Upper lobe of left lung (tissue), 6 donors: ENCODE measurements around the gene CDK6. TPM values are rescaled to one million over a fixed set of nuclear protein-coding genes. Genes with fewer than 3 reads are reported as not detected.
A peak's percentile ranks its signal among the peaks of the same experiment; 100 is the strongest.

Experiments used
- ATAC-seq, 2 donors: fragments of 200-7000 bp; cut with Tn5 transposase; one replicate each; pipeline ENCODE4 v1.9.1; 2022; ENCODE audit warnings: mild to moderate bottlenecking in 2 of 2, moderate library complexity in 2 of 2; ENCODE audit not compliant: low FRiP score in 2 of 2
- DNase-seq, 2 donors: peaks; one replicate each; pipeline ENCODE4 v3.0.0-alpha.2; 2019 to 2020
- H3K27ac ChIP-seq, 4 donors: fragments of 200-600 bp; sonication (generic); one replicate each; pipeline ENCODE4 v1.5.1; 2016 to 2019
- H3K27me3 ChIP-seq, 4 donors: fragments of 200-600 bp; sonication (generic); one replicate each; pipeline ENCODE4 v1.5.1; 2017 to 2019
- H3K36me3 ChIP-seq, 4 donors: fragments of 200-600 bp; sonication (generic); one replicate each; pipeline ENCODE4 v1.5.1; 2016 to 2019
- H3K4me1 ChIP-seq, 4 donors: fragments of 200-600 bp; sonication (generic); one replicate each; pipeline ENCODE4 v1.5.1; 2018 to 2019
- H3K4me3 ChIP-seq, 4 donors: fragments of 200-600 bp; sonication (generic); one replicate each; pipeline ENCODE4 v1.5.1; 2017 to 2019; ENCODE audit warnings: mild to moderate bottlenecking in 2 of 4, moderate library complexity in 1 of 4
- H3K9me3 ChIP-seq, 4 donors: fragments of 200-600 bp; sonication (generic); one replicate each; pipeline ENCODE4 v1.5.1; 2018 to 2019
- EP300 ChIP-seq, 4 donors: sonication (generic); formaldehyde crosslinking; IDR thresholded peaks; one replicate each; pipeline ENCODE4 v1.5.1; 2017; ENCODE audit warnings: antibody characterized with exemption in 4 of 4, control low read depth in 2 of 4
- POLR2A ChIP-seq, 4 donors: fragments of 450-650 bp; IDR thresholded peaks; one replicate each; pipeline ENCODE4 v1.5.1; 2016 to 2017; ENCODE audit warnings: antibody characterized with exemption in 4 of 4, mild to moderate bottlenecking in 2 of 4
- POLR2AphosphoS5 ChIP-seq, 2 donors: sonication (generic); formaldehyde crosslinking; IDR thresholded peaks; one replicate each; pipeline ENCODE4 v1.5.1; 2017; ENCODE audit warnings: antibody characterized with exemption in 2 of 2
- WGBS, 2 donors: methylation state at CpG; one replicate each; pipeline ENCODE4 v1.1.5; 2017 to 2018; 5-methylcytosine and 5-hydroxymethylcytosine counted together
- total RNA-seq, 6 donors: library from RNA; depleted of rRNA in 4 of 6; stranded (reverse); fragments of >200 nt in 4 of 6; gene quantifications; one replicate each; pipeline versions ENCODE4 v1.1.0 to v1.2.1, GENCODE V29; 2016 to 2021
- TF ChIP-seq, protein P1 (sequence below), 6 experiments: fragments of 450-650 bp in 4 of 6; fragments of 200-600 bp in 2 of 6; sonication (generic) in 2 of 6; IDR thresholded peaks; one replicate each; pipeline ENCODE4 v1.5.1; 2016 to 2019; ENCODE audit warnings: antibody characterized with exemption in 6 of 6
- donor health status: DM: no; HTN: no; CAD: no; lungs with moderate emphysema.
- donor health status: DM: no; HTN: yes; CAD: no; lungs with severe emphysema.

CDK6 gene
- total RNA-seq, 6 donors from 2014 or later, result 15.7 to 26.9 (median 19.9) TPM

DNA sequence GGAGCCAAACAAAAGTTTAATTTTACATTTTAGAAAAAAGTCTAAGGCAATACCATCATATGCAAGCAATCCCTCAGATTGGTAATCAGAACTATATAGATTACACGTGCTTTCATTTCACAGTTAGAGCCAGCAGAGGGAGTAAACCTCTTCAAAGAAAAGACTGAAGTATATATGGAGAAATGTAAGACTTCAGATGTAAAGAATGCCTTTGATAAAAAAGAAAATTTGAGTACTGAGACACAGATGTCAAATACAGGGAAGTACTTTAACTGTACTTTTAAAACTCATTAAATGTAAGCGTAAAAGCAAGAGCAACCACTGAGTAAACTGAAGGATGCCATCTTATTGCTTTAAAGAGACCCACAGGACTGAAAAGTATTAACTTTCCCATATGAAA is 144.8 kb downstream of the CDK6 start:
- TF ChIP-seq, protein P1, sequence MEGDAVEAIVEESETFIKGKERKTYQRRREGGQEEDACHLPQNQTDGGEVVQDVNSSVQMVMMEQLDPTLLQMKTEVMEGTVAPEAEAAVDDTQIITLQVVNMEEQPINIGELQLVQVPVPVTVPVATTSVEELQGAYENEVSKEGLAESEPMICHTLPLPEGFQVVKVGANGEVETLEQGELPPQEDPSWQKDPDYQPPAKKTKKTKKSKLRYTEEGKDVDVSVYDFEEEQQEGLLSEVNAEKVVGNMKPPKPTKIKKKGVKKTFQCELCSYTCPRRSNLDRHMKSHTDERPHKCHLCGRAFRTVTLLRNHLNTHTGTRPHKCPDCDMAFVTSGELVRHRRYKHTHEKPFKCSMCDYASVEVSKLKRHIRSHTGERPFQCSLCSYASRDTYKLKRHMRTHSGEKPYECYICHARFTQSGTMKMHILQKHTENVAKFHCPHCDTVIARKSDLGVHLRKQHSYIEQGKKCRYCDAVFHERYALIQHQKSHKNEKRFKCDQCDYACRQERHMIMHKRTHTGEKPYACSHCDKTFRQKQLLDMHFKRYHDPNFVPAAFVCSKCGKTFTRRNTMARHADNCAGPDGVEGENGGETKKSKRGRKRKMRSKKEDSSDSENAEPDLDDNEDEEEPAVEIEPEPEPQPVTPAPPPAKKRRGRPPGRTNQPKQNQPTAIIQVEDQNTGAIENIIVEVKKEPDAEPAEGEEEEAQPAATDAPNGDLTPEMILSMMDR (IDR thresholded peaks at IDR 0.05), result peak; percentile 25 to 65 (median 48)
- no peak for TF ChIP-seq POLR2AphosphoS5 (IDR thresholded peaks at IDR 0.05)
- TF ChIP-seq EP300 (IDR thresholded peaks at IDR 0.05), result no peak
- ATAC-seq (peak in 1 of 2 donors; percentile 54), DNase-seq (no peak)

DNA sequence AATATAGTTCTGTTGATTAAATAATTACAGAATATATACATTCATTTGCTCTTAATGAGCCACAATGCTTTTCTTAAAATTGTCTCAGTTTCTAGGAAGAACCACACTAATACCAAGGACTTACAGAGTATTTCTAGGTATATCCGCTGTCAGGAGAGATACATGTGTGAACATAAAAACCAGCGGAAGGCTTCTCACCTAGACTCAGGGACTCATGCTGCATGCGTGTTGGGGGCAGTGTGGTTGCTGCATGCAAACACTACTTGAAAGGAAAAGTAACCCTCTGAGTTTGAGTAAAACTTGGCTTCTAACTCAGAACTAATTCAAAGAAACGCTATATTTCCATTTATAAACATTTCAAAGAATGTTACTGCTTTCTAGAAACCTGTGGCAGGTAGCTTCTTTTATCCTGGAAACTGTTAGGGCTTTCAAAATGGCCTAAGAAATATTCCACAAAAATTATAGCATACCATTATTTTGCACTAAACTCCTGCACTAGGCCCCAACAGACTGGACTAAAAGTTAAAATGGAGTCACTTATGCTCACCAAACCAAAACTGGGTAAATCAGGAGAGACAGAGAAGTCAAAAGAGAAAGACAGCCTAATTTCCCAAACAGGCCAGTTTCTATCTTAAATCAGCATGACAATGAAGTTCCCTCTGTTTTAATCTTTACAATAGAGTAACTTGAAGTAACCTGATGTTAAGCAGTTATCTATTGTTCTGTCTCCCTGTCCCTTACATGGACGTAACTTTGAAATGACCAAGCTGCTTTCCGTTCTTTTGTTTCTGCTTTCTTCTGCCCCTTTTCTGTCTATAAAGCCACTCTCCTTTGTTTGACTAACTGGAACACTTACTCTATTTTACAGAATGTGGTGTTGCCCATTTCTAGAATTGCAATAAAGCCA is 151.0 kb downstream of the CDK6 start:
- DNase-seq (no peak), ATAC-seq (no peak)
- Histone ChIP-seq H3K4me1 (peaks cover 5 to 24% (median 11%) of the 10 kb centered on the region in 4 donors), H3K36me3 (no peaks in the 10 kb centered on the region), H3K27me3 (no peaks in the 10 kb centered on the region), H3K9me3 (no peaks in the 10 kb centered on the region), H3K4me3 (no peak overlapping the region), H3K27ac (no peak overlapping the region)
- 84 to 87% methylated on average over 6 of the region's 6 CpGs for WGBS, 2 donors
- no peak for TF ChIP-seq POLR2AphosphoS5 (IDR thresholded peaks at IDR 0.05)
- TF ChIP-seq POLR2A (IDR thresholded peaks at IDR 0.05), result no peak

More for the DNA sequence above, 144.8 kb downstream of the CDK6 start:
- Histone ChIP-seq H3K4me1 (peaks cover 0 to 13% (median 4%) of the 10 kb centered on the region in 4 donors), H3K9me3 (no peaks in the 10 kb centered on the region), H3K27ac (no peak overlapping the region), H3K4me3 (no peak overlapping the region), H3K27me3 (no peaks in the 10 kb centered on the region), H3K36me3 (no peaks in the 10 kb centered on the region)
- 22 to 25% methylated on average over 2 of the region's 2 CpGs for WGBS, 2 donors

- no peak for TF ChIP-seq EP300 (IDR thresholded peaks at IDR 0.05)
- no peak for TF ChIP-seq POLR2AphosphoS5 (IDR thresholded peaks at IDR 0.05)
- TF ChIP-seq, protein P1 (IDR thresholded peaks at IDR 0.05), result no peak
- no peak for TF ChIP-seq POLR2A (IDR thresholded peaks at IDR 0.05)
- Histone ChIP-seq H3K4me1 (peaks cover 5 to 24% (median 11%) of the 10 kb centered on the region in 4 donors), H3K27me3 (no peaks in the 10 kb centered on the region), H3K9me3 (no peaks in the 10 kb centered on the region), H3K4me3 (no peak overlapping the region), H3K36me3 (no peaks in the 10 kb centered on the region), H3K27ac (no peak overlapping the region)
- ATAC-seq (no peak), DNase-seq (no peak)
- 96 to 100% methylated on average over 1 of the region's 1 CpG for WGBS, 2 donors
Observed at GRCh38 chr7:92684274-92684673, 152.1 kb downstream of the CDK6 start.

DNA sequence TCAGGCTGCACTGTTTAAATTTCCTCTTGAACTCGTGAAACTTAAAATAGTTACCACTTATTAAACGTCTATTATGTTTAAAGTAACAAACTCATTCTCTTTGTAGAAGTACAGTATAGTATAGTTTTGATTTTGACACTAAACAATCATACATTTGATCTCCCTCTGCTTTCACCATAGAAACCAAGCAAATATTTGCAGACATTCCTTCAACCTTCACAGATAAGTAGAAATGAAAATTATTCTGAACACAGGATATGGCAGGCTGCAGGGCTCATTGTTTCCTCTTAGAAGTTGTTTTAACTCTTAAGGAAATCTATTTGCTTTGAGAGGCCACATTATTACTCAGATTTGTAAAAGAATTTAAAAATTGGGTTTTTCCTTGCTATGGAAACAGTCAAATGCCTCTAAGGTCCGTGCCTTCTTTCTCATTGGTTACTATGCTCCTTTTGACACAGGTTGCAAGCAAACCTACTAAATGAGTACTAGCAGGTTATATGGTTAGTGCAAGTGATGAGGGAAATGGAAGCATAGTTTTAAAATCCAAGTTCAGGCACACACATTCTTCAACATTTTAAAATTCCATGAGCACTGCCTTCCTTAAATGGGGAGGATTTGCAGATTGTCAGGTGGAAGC is 153.4 kb downstream of the CDK6 start:
- H3K4me1 ChIP-seq, result peaks cover 7 to 24% (median 11%) of the 10 kb centered on the region in 4 donors
- H3K27ac ChIP-seq, result peak overlapping the region in 2 of 4 donors; percentile 13 to 42
- no peaks in the 10 kb centered on the region for H3K36me3 ChIP-seq
- 25 to 32% methylated on average over 3 of the region's 3 CpGs for WGBS, 2 donors
- no peaks in the 10 kb centered on the region for H3K9me3 ChIP-seq
- H3K4me3 ChIP-seq, result no peak overlapping the region
- no peaks in the 10 kb centered on the region for H3K27me3 ChIP-seq
- DNase-seq (no peak), ATAC-seq (no peak)
- no peak for TF ChIP-seq EP300 (IDR thresholded peaks at IDR 0.05)
- TF ChIP-seq, protein P1 (IDR thresholded peaks at IDR 0.05), result no peak
- no peak for TF ChIP-seq POLR2AphosphoS5 (IDR thresholded peaks at IDR 0.05)
- TF ChIP-seq POLR2A (IDR thresholded peaks at IDR 0.05), result no peak

DNA sequence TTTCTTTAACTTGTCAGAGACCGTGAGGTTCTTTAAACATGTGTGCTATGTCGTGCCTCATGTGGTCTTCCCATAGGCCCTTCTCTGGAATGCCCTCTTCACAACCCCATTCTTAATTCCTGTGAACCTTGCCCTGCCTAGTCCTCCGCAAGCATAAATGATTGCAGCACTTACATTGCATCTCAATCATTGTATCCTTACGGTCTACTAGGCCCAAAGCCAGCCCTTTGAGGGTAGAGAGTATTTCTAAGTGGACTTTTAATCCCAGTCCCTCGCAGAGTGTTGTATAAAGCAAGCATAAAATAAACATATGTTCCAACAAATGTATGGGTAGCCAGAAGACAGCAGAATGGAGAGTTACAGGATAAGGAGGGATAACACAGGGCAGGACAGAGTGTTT is 154.0 kb downstream of the CDK6 start:
- 54 to 56% methylated on average over 5 of the region's 5 CpGs for whole genome bisulfite sequencing, 2 donors
- H3K4me3 ChIP-seq, result no peak overlapping the region
- H3K9me3 ChIP-seq, result no peaks in the 10 kb centered on the region
- no peak for ATAC-seq
- peak overlapping the region in 2 of 4 donors; percentile 13 to 42 for H3K27ac ChIP-seq
- no peak for DNase-seq
- H3K36me3 ChIP-seq, result no peaks in the 10 kb centered on the region
- H3K27me3 ChIP-seq, result no peaks in the 10 kb centered on the region
- peaks cover 7 to 24% (median 11%) of the 10 kb centered on the region in 4 donors for H3K4me1 ChIP-seq
- TF ChIP-seq, protein P1 (IDR thresholded peaks at IDR 0.05), result no peak
- TF ChIP-seq POLR2AphosphoS5 (IDR thresholded peaks at IDR 0.05) (no peak), POLR2A (IDR thresholded peaks at IDR 0.05) (no peak), EP300 (IDR thresholded peaks at IDR 0.05) (no peak)
